OCI-LY7 (cell line): ENCODE results near the gene TRIM9. TPM values are rescaled to one million over a fixed set of nuclear protein-coding genes. Genes with fewer than 3 reads are reported as not detected.

Experiments used
- BruUV-seq: library from RNA; stranded (reverse); fragments of 400-500 nt; replicated peaks from 2 replicates; lab custom pipeline; 2021; lab: Mats Ljungman, UMichigan
- CTCF ChIA-PET: fragments of 300-600 bp; sonication (Branson Sonifier 250); formaldehyde crosslinking; loops from one replicate; lab custom pipeline; 2022; ENCODE audit warnings: antibody characterized with exemption; ENCODE audit not compliant: unreplicated experiment; lab: Charles Lee
- POLR2A ChIA-PET: fragments of 300-600 bp; sonication (Branson Sonifier 250); formaldehyde crosslinking; loops from one replicate; lab custom pipeline; 2022; ENCODE audit warnings: antibody characterized with exemption; lab: Charles Lee
- DNase-seq: peaks from one replicate; pipeline ENCODE4 v3.0.0-alpha.2; 2015; ENCODE audit warnings: low spot score
- H2AFZ ChIP-seq: fragments of 200-600 bp; sonication (generic), shearing (Covaris generic); 2 replicates; pipeline ENCODE4 v1.6.1; 2014; ENCODE audit warnings: mild to moderate bottlenecking, antibody characterized with exemption, low read length, moderate library complexity
- H3K27ac ChIP-seq: fragments of 200-600 bp; sonication (generic); 2 replicates; pipeline ENCODE4 v1.5.1; 2014; ENCODE audit warnings: mixed run types, low read depth, mild to moderate bottlenecking, moderate library complexity, low read length, inconsistent platforms; ENCODE audit not compliant: poor library complexity, severe bottlenecking
- H3K36me3 ChIP-seq: fragments of 200-600 bp; sonication (generic); 2 replicates; pipeline ENCODE4 v1.6.1; 2014; ENCODE audit warnings: mild to moderate bottlenecking, antibody characterized with exemption, low read length, moderate library complexity, mixed read lengths; ENCODE audit not compliant: insufficient read depth
- H3K4me1 ChIP-seq: fragments of 200-600 bp; sonication (generic); 2 replicates; pipeline ENCODE4 v1.5.1; 2014; ENCODE audit warnings: mild to moderate bottlenecking, low read length; ENCODE audit not compliant: insufficient read depth, poor library complexity, severe bottlenecking
- H3K4me2 ChIP-seq: fragments of 200-600 bp; sonication (generic); 2 replicates; pipeline ENCODE4 v1.6.1; 2014; ENCODE audit warnings: mild to moderate bottlenecking, low read length
- H3K4me3 ChIP-seq: fragments of 200-600 bp; sonication (generic); 2 replicates; pipeline ENCODE4 v1.5.1; 2014; ENCODE audit warnings: mild to moderate bottlenecking, low read depth, low read length; ENCODE audit not compliant: poor library complexity, severe bottlenecking
- H3K79me2 ChIP-seq: fragments of 200-600 bp; sonication (generic); 2 replicates; pipeline ENCODE4 v1.6.1; 2016; ENCODE audit warnings: low read depth, mild to moderate bottlenecking, low read length, moderate library complexity, mixed read lengths; ENCODE audit not compliant: insufficient read depth
- H3K9me2 ChIP-seq: fragments of 200-600 bp; sonication (generic); 2 replicates; pipeline ENCODE4 v1.6.1; 2016; ENCODE audit warnings: mild to moderate bottlenecking, low read length, mixed read lengths; ENCODE audit not compliant: insufficient read depth
- H3K9me3 ChIP-seq: fragments of 200-600 bp; sonication (generic); 2 replicates; pipeline ENCODE4 v1.6.1; 2014; ENCODE audit warnings: mild to moderate bottlenecking, mixed run types, low read length, mixed read lengths
- H4K20me1 ChIP-seq: fragments of 200-600 bp; sonication (generic); 2 replicates; pipeline ENCODE4 v1.6.1; 2014; ENCODE audit warnings: mild to moderate bottlenecking, antibody characterized with exemption, low read length, moderate library complexity, mixed read lengths; ENCODE audit not compliant: insufficient read depth
- CTCF ChIP-seq: fragments of 200-600 bp; sonication (generic); conservative IDR thresholded peaks from 2 replicates; pipeline ENCODE4 v1.5.1; 2014; ENCODE audit warnings: mild to moderate bottlenecking, antibody characterized with exemption, low read length, moderate library complexity, mixed read lengths
- EZH2phosphoT487 ChIP-seq: fragments of 200-600 bp; sonication (generic); IDR thresholded peaks from 2 replicates; pipeline ENCODE4 v1.6.1; 2018; ENCODE audit warnings: low read depth, borderline replicate concordance, mild to moderate bottlenecking, mixed run types, antibody characterized with exemption, low read length, moderate library complexity, mixed read lengths
- intact Hi-C: fragments of 100-400 bp; cut with micrococcal nuclease; formaldehyde crosslinking; loops from one replicate; pipeline ENCODE4 v1.10.0; 2022; ENCODE audit not compliant: unreplicated experiment
- total RNA-seq, 2 experiments: library from RNA; depleted of rRNA in 1 of 2; stranded (reverse); fragments of >200 nt in 1 of 2; shearing (Covaris generic) in 1 of 2; gene quantifications; 2 replicates each; pipeline ENCODE4 v1.2.3, GENCODE V29; 2014 to 2022

TRIM9 gene
- total RNA-seq, 2 experiments from 2014 or later = 1.4 to 7.9 TPM

GRCh38 chr14:51117593-51117992 is 22.7 kb upstream of the TRIM9 start:
- CTCF ChIA-PET = no interaction called here
- BruUV-seq = no TSS peak
- H3K9me2 ChIP-seq = no peaks in the 10 kb centered on the region; the same call in 1 of the 2 replicates
- TF ChIP-seq CTCF (no peak), EZH2phosphoT487 (no peak)
- no peaks in the 10 kb centered on the region for H3K4me1 ChIP-seq
- no peaks in the 10 kb centered on the region for H4K20me1 ChIP-seq
- no peaks in the 10 kb centered on the region for H3K79me2 ChIP-seq
- no peak overlapping the region for H3K4me2 ChIP-seq
- no peak overlapping the region for H3K4me3 ChIP-seq
- H3K36me3 ChIP-seq = no peaks in the 10 kb centered on the region
- no peak overlapping the region for H3K27ac ChIP-seq
- H2AFZ ChIP-seq = no peak overlapping the region
- intact Hi-C loops = no loop called here
- H3K9me3 ChIP-seq = no peaks in the 10 kb centered on the region
- POLR2A ChIA-PET = interaction anchor here (0.6 to 0.7 kb wide), 2 partner anchors 11 to 41 kb away, joined by 4 read pairs; no protein-coding TSS in a partner anchor
- no peak for DNase-seq

GRCh38 chr14:51116682-51117081 is 21.8 kb upstream of the TRIM9 start:
- no peak for DNase-seq
- no peak overlapping the region for H2AFZ ChIP-seq
- H4K20me1 ChIP-seq = no peaks in the 10 kb centered on the region
- H3K4me3 ChIP-seq = no peak overlapping the region
- intact Hi-C loops = no loop called here
- no peaks in the 10 kb centered on the region for H3K79me2 ChIP-seq
- H3K4me1 ChIP-seq = no peaks in the 10 kb centered on the region
- TF ChIP-seq CTCF (no peak), EZH2phosphoT487 (no peak)
- H3K4me2 ChIP-seq = no peak overlapping the region
- ChIA-PET CTCF (no interaction called here), POLR2A (interaction anchor here (0.6 kb wide), 1 partner anchor 40 kb away, joined by 4 read pairs; no protein-coding TSS in a partner anchor)
- H3K9me3 ChIP-seq = no peaks in the 10 kb centered on the region
- H3K27ac ChIP-seq = no peak overlapping the region
- H3K36me3 ChIP-seq = no peaks in the 10 kb centered on the region
- BruUV-seq = no TSS peak
- no peaks in the 10 kb centered on the region for H3K9me2 ChIP-seq

- ChIA-PET POLR2A (interaction anchor here (0.7 to 2.5 kb wide), 3 partner anchors 11 to 205 kb away, joined by 3 to 18 read pairs (median 3); no protein-coding TSS in a partner anchor), CTCF (no interaction called here)
- no peak overlapping the region for H3K27ac ChIP-seq
- no peaks in the 10 kb centered on the region for H3K4me1 ChIP-seq
- no peaks in the 10 kb centered on the region for H3K9me2 ChIP-seq
- H3K4me3 ChIP-seq = no peak overlapping the region
- no peaks in the 10 kb centered on the region for H3K9me3 ChIP-seq
- intact Hi-C loops = no loop called here
- no peak overlapping the region for H2AFZ ChIP-seq
- no peak for TF ChIP-seq EZH2phosphoT487
- TF ChIP-seq CTCF = no peak
- DNase-seq = no peak
- H4K20me1 ChIP-seq = no peaks in the 10 kb centered on the region
- no TSS peak for BruUV-seq
- H3K36me3 ChIP-seq = no peaks in the 10 kb centered on the region
- no peak overlapping the region for H3K4me2 ChIP-seq
- no peaks in the 10 kb centered on the region for H3K79me2 ChIP-seq
Measured at GRCh38 chr14:51109651-51110050, 14.7 kb upstream of the TRIM9 start.
